HEK293T (cell line): ENCODE results near the gene TRIM28.

Experiments
- CTCF ChIA-PET: fragments of 350-600 bp; formaldehyde crosslinking; extraction: SDS; loops from one replicate; lab custom pipeline; 2021; ENCODE audit warnings: antibody characterized with exemption, inconsistent platforms; lab: Yijun Ruan, JAX
- POLR2A ChIA-PET: fragments of 350-600 bp; formaldehyde crosslinking; extraction: SDS; loops from one replicate; lab custom pipeline; 2020; ENCODE audit warnings: antibody characterized with exemption, inconsistent platforms; lab: Yijun Ruan, JAX
- DNase-seq: peaks from one replicate; pipeline ENCODE4 v3.0.0; 2012; ENCODE audit warnings: mixed read lengths; ENCODE audit errors: extremely low spot score
- ARNT ChIP-seq: fragments of 450-650 bp; IDR thresholded peaks from 2 replicates; pipeline ENCODE4 v1.6.1; 2017; ENCODE audit warnings: mild to moderate bottlenecking
- BHLHE40 ChIP-seq: fragments of 450-650 bp; IDR thresholded peaks from 2 replicates; pipeline ENCODE4 v1.6.1; 2016; ENCODE audit warnings: mild to moderate bottlenecking, moderate library complexity, borderline replicate concordance
- CTBP1 ChIP-seq: fragments of 450-650 bp; IDR thresholded peaks from 2 replicates; pipeline ENCODE4 v1.6.1; 2016; ENCODE audit warnings: borderline replicate concordance
- ELF4 ChIP-seq: fragments of 450-650 bp; IDR thresholded peaks from 2 replicates; pipeline ENCODE4 v1.6.1; 2017; ENCODE audit warnings: antibody characterized with exemption
- FOXA1 ChIP-seq: fragments of 450-650 bp; IDR thresholded peaks from 2 replicates; pipeline ENCODE4 v1.6.1; 2016; ENCODE audit warnings: mild to moderate bottlenecking
- FOXK2 ChIP-seq: fragments of 450-650 bp; IDR thresholded peaks from 2 replicates; pipeline ENCODE4 v1.6.1; 2016; ENCODE audit warnings: mild to moderate bottlenecking
- FOXM1 ChIP-seq: fragments of 450-650 bp; IDR thresholded peaks from 2 replicates; pipeline ENCODE4 v1.6.1; 2017; ENCODE audit warnings: mild to moderate bottlenecking, borderline replicate concordance
- HDGF ChIP-seq: fragments of 450-650 bp; IDR thresholded peaks from 2 replicates; pipeline ENCODE4 v1.6.1; 2017; ENCODE audit warnings: antibody characterized with exemption, borderline replicate concordance
- L3MBTL2 ChIP-seq: fragments of 450-650 bp; conservative IDR thresholded peaks from 2 replicates; pipeline ENCODE4 v1.6.1; 2016; ENCODE audit warnings: mild to moderate bottlenecking
- LEF1 ChIP-seq: fragments of 450-650 bp; IDR thresholded peaks from 2 replicates; pipeline ENCODE4 v1.6.1; 2017; ENCODE audit warnings: mild to moderate bottlenecking, borderline replicate concordance
- NFRKB ChIP-seq: fragments of 450-650 bp; IDR thresholded peaks from 2 replicates; pipeline ENCODE4 v1.6.1; 2016; ENCODE audit warnings: mild to moderate bottlenecking, moderate library complexity
- PKNOX1 ChIP-seq: fragments of 450-650 bp; IDR thresholded peaks from 2 replicates; pipeline ENCODE4 v1.6.1; 2016
- SP1 ChIP-seq: fragments of 450-650 bp; IDR thresholded peaks from 2 replicates; pipeline ENCODE4 v1.6.1; 2017
- SUZ12 ChIP-seq: fragments of 450-650 bp; IDR thresholded peaks from 2 replicates; pipeline ENCODE4 v1.6.1; 2016; ENCODE audit warnings: mild to moderate bottlenecking
- TARDBP ChIP-seq: fragments of 450-650 bp; IDR thresholded peaks from 2 replicates; pipeline ENCODE4 v1.6.1; 2016
- ZNF384 ChIP-seq: fragments of 450-650 bp; IDR thresholded peaks from 2 replicates; pipeline ENCODE4 v1.6.1; 2016

TRIM28 gene

GRCh38 chr19:58568453-58569130, 24.7 kb downstream of the TRIM28 start:
- TF ChIP-seq SP1, result no peak
- no peak for TF ChIP-seq LEF1
- TF ChIP-seq FOXK2, result no peak
- no peak for TF ChIP-seq FOXM1
- no peak for TF ChIP-seq ARNT
- TF ChIP-seq PKNOX1, result no peak
- no peak for TF ChIP-seq TARDBP
- no peak for TF ChIP-seq BHLHE40
- no peak for TF ChIP-seq NFRKB
- no peak for TF ChIP-seq HDGF
- TF ChIP-seq L3MBTL2, result no peak
- no peak for TF ChIP-seq CTBP1
- TF ChIP-seq ZNF384, result no peak
- TF ChIP-seq FOXA1, result no peak
- no peak for TF ChIP-seq SUZ12
- TF ChIP-seq ELF4, result no peak
- CTCF ChIA-PET, result no interaction called here
- POLR2A ChIA-PET, result interaction anchor here (1.0 to 1.8 kb wide), 5 partner anchors 9 to 49 kb away, joined by 3 to 14 read pairs (median 4); partner anchors contain the start of genes TRIM28 and ZBTB45
- no peak for DNase-seq

- ChIA-PET POLR2A (interaction anchor here (1.0 to 4.4 kb wide), 4 partner anchors 9 to 50 kb away, joined by 3 to 43 read pairs (median 4); partner anchors contain the start of genes TRIM28, UBE2M and ZBTB45), CTCF (no interaction called here)
- DNase-seq, result no peak
- no peak for TF ChIP-seq ZNF384
- TF ChIP-seq TARDBP, result no peak
- no peak for TF ChIP-seq SUZ12
- no peak for TF ChIP-seq BHLHE40
- TF ChIP-seq PKNOX1, result no peak
Measured at GRCh38 chr19:58569191-58569942, 25.5 kb downstream of the TRIM28 start.

GRCh38 chr19:58569943-58570670, 26.2 kb downstream of the TRIM28 start:
- no peak for DNase-seq
- CTCF ChIA-PET, result no interaction called here
- POLR2A ChIA-PET, result interaction anchor here (1.0 to 4.4 kb wide), 4 partner anchors 10 to 50 kb away, joined by 3 to 43 read pairs (median 4); partner anchors contain the start of genes TRIM28, UBE2M and ZBTB45
- TF ChIP-seq CTBP1 (no peak), FOXK2 (no peak), SUZ12 (no peak), L3MBTL2 (no peak), ARNT (no peak), TARDBP (no peak), ELF4 (no peak), NFRKB (no peak), FOXM1 (no peak), FOXA1 (no peak), PKNOX1 (no peak), SP1 (no peak), BHLHE40 (no peak), ZNF384 (no peak), HDGF (no peak)

DNA sequence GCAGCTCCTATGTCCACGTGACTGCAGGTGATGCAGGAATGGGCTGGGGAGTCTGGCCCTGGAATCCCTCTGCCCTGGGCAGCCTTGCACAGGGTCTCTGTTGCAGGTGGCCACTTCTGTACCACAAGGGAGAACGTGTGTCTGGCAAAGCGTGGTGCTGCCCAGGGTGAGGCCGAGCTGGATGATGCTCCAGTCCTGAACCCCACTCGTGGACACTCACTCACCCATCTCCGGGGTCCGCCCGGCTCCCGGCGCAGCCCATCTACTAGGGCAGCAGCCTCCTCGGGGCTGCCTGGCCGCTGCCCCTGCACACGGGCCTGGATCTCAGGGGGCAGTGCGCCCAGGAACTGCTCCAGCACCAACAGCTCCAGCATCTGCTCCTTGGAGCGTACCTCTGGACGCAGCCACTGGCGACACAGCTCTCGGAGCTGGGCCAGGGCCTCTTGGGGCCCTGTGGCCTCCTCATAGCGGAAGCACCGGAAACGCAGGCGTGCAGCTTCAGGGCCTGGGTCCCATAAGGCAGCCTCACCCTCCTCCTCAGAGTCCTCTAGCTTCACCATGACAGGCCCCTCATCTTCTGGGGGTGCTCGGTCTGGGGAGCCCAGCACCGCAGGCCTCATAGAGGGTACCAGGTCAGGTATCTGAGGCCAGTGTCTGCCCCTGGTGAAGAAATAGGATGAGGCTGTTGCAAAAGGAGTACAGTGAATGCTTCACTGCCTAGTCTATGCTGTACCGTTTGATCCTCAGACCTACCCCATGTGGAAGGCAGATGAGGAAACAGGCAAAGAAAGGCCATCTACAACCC, 27.1 kb downstream of the TRIM28 start:
- CTCF ChIA-PET, result no interaction called here
- POLR2A ChIA-PET, result interaction anchor here (1.0 to 4.4 kb wide), 5 partner anchors 11 to 27 kb away, joined by 4 to 43 read pairs (median 6); partner anchors contain the start of genes CHMP2A, TRIM28 and UBE2M
- no peak for DNase-seq
- no peak for TF ChIP-seq SP1

DNA sequence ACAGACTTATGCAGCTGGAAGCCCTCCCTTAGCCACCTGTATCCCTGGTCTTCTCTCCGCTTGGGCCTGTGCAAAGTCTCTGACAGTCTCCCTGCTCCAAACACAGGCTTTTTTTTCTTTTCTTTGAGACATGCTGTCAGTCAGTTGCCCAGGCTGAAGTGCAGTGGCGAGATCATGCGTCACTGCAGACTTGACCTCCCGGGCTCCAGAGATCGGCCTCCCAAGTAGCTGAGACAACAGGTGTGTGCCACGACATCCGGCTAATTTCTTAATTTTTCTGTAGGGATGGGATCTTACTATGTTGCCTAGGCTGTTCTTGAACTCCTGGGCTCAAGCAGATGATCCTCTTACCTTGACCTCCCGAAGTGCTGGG, 27.7 kb downstream of the TRIM28 start:
- POLR2A ChIA-PET, result interaction anchor here (1.9 to 4.4 kb wide), 4 partner anchors 11 to 28 kb away, joined by 5 to 43 read pairs (median 6); partner anchors contain the start of genes CHMP2A, TRIM28 and UBE2M
- DNase-seq, result no peak
- no peak for TF ChIP-seq TARDBP
- TF ChIP-seq ZNF384, result no peak
- no peak for TF ChIP-seq ARNT
- TF ChIP-seq FOXA1, result no peak
- no peak for TF ChIP-seq SP1
- TF ChIP-seq PKNOX1, result no peak
- no peak for TF ChIP-seq BHLHE40
- no peak for TF ChIP-seq ELF4
- TF ChIP-seq SUZ12, result no peak
- TF ChIP-seq FOXK2, result no peak
- no peak for TF ChIP-seq HDGF
- TF ChIP-seq LEF1, result no peak
- TF ChIP-seq FOXM1, result no peak
- no peak for TF ChIP-seq NFRKB
- no peak for TF ChIP-seq CTBP1
- no peak for TF ChIP-seq L3MBTL2
- CTCF ChIA-PET, result no interaction called here
